ENCODE measurements around the gene DVL3. TPM values are rescaled to one million over a fixed set of nuclear protein-coding genes. Genes with fewer than 3 reads are reported as not detected.

Gene DVL3
- total RNA-seq, 1 donor from 2014 or later, result 55.1 TPM

DNA sequence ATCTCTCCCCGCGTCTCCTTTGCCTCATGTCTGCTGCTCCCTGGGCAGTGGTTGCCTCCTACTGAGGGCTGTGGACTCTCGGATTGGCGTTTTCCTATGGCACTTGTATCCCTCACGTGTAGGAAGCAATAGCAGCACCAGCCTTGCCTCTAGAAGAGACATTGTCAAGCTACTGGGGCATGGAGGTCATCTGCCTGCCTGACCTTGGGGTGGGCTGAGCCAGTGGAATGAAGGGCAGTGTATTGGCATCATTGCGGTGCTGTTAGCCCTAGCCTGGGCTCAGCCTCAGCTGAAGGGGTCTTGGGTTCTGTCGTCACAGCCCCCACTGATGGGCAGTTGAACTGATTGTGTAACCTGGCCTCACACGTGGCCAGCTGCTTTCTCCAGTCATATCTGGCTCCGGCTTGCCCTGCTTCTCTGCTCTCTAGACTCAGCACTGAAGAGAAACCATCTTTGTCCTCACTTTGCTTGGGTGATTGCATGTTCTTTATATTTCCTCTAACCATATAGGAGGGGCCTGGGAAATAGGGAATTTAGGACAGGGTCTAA lies 38.9 kb downstream of the DVL3 start:
- Histone ChIP-seq H3K4me1 (no peaks in the 10 kb centered on the region), H3K9me3 (no peaks in the 10 kb centered on the region), H3K27ac (no peak overlapping the region), H3K4me3 (no peak overlapping the region), H3K27me3 (ENCODE audit: low read depth) (no peaks in the 10 kb centered on the region), H3K36me3 (peaks cover 76% of the 10 kb centered on the region)
- intact Hi-C loops (cut with DNase I), result no loop called here
- no peak for DNase-seq
- ATAC-seq, result peak in 1 of 2 donors; percentile 17
- TF ChIP-seq, protein P1, sequence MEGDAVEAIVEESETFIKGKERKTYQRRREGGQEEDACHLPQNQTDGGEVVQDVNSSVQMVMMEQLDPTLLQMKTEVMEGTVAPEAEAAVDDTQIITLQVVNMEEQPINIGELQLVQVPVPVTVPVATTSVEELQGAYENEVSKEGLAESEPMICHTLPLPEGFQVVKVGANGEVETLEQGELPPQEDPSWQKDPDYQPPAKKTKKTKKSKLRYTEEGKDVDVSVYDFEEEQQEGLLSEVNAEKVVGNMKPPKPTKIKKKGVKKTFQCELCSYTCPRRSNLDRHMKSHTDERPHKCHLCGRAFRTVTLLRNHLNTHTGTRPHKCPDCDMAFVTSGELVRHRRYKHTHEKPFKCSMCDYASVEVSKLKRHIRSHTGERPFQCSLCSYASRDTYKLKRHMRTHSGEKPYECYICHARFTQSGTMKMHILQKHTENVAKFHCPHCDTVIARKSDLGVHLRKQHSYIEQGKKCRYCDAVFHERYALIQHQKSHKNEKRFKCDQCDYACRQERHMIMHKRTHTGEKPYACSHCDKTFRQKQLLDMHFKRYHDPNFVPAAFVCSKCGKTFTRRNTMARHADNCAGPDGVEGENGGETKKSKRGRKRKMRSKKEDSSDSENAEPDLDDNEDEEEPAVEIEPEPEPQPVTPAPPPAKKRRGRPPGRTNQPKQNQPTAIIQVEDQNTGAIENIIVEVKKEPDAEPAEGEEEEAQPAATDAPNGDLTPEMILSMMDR (IDR thresholded peaks at IDR 0.05), result no peak

DNA sequence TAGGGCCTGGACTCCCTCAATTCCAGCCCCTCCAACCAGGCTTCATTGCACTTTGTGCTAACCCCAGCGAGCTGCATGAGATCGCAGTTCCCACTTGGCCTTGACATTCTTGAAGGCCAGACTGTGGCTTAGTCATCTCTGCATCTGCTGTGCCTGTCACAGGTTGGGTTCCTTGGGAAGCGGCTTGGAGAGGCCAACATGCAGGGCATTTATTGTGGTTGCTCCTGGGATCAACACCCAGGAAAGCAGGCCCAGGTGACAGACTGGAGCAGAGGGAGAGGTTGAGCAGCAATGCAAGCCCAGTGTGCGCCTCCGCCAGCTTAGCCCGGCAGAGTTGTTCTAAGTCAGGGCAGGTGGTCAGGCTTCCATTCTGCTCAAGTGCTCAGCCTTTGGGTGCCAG lies 41.4 kb downstream of the DVL3 start:
- no peak for ATAC-seq

DNA sequence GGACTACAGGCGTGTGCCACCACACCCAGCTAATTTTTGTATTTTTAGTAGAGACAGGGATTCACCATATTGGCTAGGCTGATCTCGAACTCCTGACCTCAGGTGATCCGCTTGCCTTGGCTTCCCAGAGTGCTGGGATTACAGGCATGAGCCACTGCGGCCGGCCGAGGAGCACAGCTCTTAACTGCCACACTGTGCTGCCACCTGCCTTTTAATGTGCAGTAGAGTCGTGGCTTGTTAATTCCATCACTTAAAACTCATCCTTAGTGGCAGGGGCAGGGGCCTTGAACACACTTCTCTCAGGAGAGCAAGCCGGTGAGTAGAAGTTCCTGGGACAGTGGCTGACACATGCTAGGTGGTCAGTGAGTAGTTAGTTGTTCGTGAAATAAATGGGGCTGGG lies 43.3 kb downstream of the DVL3 start:
- Histone ChIP-seq H3K4me3 (no peak overlapping the region), H3K27me3 (ENCODE audit: low read depth) (no peaks in the 10 kb centered on the region), H3K9me3 (no peaks in the 10 kb centered on the region), H3K27ac (no peak overlapping the region), H3K36me3 (peaks cover 32% of the 10 kb centered on the region), H3K4me1 (no peaks in the 10 kb centered on the region)
- no peak for ATAC-seq
- TF ChIP-seq, protein P1 (IDR thresholded peaks at IDR 0.05), result no peak
- no peak for DNase-seq
- intact Hi-C loops (cut with DNase I), result no loop called here

More for the DNA sequence above, 41.4 kb downstream of the DVL3 start:
- DNase-seq, result no peak
- no peaks in the 10 kb centered on the region for H3K9me3 ChIP-seq
- intact Hi-C loops (cut with DNase I), result no loop called here
- H3K4me3 ChIP-seq, result no peak overlapping the region
- TF ChIP-seq, protein P1 (IDR thresholded peaks at IDR 0.05), result no peak
- H3K4me1 ChIP-seq, result no peaks in the 10 kb centered on the region
- no peak overlapping the region for H3K27ac ChIP-seq
- H3K36me3 ChIP-seq, result peaks cover 52% of the 10 kb centered on the region
- no peaks in the 10 kb centered on the region for H3K27me3 ChIP-seq (ENCODE audit: low read depth)

DNA sequence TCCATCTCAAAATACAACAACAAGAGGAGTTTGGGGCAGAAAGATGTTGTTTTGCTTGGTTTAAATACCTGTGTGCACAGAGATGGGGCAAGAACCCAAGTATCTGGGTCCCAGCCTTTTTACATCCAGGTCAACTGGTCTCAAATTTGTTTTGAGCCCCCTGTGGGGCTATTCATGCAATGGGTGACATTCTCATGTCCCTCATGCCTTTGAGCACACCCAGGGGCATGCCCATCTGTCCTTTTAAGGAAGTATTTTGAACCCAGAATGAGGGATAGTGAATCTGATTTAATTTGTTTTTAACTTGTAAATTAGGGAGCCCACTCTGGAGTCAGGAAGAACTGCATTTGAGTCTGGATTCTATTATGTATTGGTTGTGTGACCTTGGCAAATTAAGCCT lies 45.6 kb downstream of the DVL3 start:
- H3K9me3 ChIP-seq, result no peaks in the 10 kb centered on the region
- intact Hi-C loops (cut with DNase I), result no loop called here
- no peaks in the 10 kb centered on the region for H3K27me3 ChIP-seq (ENCODE audit: low read depth)
- H3K4me1 ChIP-seq, result no peaks in the 10 kb centered on the region
- H3K27ac ChIP-seq, result no peak overlapping the region
- ATAC-seq (no peak), DNase-seq (no peak)
- no peak overlapping the region for H3K4me3 ChIP-seq
- TF ChIP-seq, protein P1 (IDR thresholded peaks at IDR 0.05), result no peak
- H3K36me3 ChIP-seq, result peaks cover 9% of the 10 kb centered on the region

DNA sequence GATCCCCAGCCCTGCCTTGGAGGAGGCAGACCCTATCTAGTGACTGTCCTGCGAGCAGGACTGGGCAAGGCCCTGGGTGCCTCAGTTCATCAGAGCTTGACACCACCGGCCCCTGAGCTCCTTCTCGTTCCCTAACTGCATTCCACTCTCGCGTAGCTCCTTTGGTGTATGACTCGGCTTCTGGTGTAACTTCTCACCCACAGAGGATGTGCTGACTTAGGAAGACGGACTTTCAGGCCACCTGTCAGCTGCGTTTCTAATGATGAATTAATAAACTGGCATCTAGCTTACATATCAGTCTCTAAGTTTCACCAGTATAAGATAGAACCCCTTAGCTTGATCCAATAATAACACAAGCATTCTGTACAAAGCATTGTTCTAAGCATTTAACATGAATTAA lies 48.3 kb downstream of the DVL3 start:
- TF ChIP-seq, protein P1 (IDR thresholded peaks at IDR 0.05), result no peak
- no peak overlapping the region for H3K27ac ChIP-seq
- no peak for ATAC-seq
- intact Hi-C loops (cut with DNase I), result no loop called here
- no peaks in the 10 kb centered on the region for H3K9me3 ChIP-seq
- H3K4me1 ChIP-seq, result no peaks in the 10 kb centered on the region
- DNase-seq, result no peak
- H3K4me3 ChIP-seq, result no peak overlapping the region
- peaks cover 15% of the 10 kb centered on the region for H3K27me3 ChIP-seq (ENCODE audit: low read depth)
- H3K36me3 ChIP-seq, result no peaks in the 10 kb centered on the region

Data from lower lobe of right lung (tissue), 2 donors.